ENCODE results near the gene PMS1. TPM values are rescaled to one million over a fixed set of nuclear protein-coding genes. Genes with fewer than 3 reads are reported as not detected.
A peak's percentile ranks its signal among the peaks of the same experiment; 100 is the strongest.
"Not testable (repeated sequence)": the region's sequence is repeated elsewhere in the genome, so short reads cannot be mapped to it uniquely, and the experiment has no call there.

Gene PMS1
- total RNA-seq, 6 donors from 2014 or later: 6.7 to 27.1 (median 20.0) TPM

DNA sequence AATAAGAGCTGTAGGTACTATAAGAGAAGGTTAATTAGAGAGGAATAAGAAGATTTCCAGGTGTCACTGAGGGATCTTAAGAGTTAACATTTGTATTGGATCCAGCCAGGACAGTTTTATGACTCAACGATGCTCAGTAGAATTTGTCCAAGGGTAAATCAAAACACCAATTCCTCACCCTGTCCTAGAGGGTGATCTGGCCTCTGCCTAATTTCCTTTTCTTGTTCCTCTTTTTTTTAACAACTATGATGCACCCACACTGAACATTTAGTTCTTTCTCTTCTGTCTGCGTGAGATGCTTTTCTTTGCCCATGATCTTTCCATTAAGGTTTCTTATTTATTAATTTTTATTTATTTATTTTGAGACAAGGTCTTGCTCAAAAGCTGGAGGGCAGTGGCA, 92.0 kb downstream of the PMS1 start:
- DNase-seq (no peak), ATAC-seq (ENCODE audit: low FRiP score in 2 of 2) (peak in 1 of 2 donors; percentile 76)
- Histone ChIP-seq H3K4me3 (no peak overlapping the region), H3K27ac (no peak overlapping the region), H3K36me3 (peaks cover 0 to 7% (median 4%) of the 10 kb centered on the region in 4 donors), H3K27me3 (no peaks in the 10 kb centered on the region), H3K9me3 (no peaks in the 10 kb centered on the region), H3K4me1 (no peaks in the 10 kb centered on the region)
- WGBS, 2 donors: 59 to 62% methylated on average over 2 of the region's 2 CpGs
- TF ChIP-seq POLR2AphosphoS5 (IDR thresholded peaks at IDR 0.05) (no peak), EP300 (IDR thresholded peaks at IDR 0.05) (no peak)
- TF ChIP-seq, protein P1, sequence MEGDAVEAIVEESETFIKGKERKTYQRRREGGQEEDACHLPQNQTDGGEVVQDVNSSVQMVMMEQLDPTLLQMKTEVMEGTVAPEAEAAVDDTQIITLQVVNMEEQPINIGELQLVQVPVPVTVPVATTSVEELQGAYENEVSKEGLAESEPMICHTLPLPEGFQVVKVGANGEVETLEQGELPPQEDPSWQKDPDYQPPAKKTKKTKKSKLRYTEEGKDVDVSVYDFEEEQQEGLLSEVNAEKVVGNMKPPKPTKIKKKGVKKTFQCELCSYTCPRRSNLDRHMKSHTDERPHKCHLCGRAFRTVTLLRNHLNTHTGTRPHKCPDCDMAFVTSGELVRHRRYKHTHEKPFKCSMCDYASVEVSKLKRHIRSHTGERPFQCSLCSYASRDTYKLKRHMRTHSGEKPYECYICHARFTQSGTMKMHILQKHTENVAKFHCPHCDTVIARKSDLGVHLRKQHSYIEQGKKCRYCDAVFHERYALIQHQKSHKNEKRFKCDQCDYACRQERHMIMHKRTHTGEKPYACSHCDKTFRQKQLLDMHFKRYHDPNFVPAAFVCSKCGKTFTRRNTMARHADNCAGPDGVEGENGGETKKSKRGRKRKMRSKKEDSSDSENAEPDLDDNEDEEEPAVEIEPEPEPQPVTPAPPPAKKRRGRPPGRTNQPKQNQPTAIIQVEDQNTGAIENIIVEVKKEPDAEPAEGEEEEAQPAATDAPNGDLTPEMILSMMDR (IDR thresholded peaks at IDR 0.05): no peak

DNA sequence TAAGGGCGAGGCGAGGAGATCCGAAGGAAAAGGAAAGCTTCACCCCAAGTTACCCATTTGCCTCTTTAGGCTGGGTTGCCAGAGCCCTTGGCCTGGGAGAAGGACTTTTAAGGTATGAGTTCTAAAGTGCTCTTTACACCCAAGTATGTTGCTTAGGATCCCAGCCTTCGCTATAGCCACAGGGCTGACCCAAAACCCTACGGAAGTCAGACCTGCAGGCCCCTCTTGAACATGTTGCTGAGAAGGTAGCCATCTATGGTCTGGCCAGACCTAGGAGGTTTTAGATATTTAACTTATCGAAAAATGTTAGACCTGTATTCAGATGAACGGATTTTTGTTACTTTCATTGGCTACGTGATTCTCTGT, 95.4 kb downstream of the PMS1 start:
- TF ChIP-seq POLR2AphosphoS5 (IDR thresholded peaks at IDR 0.05): no peak
- TF ChIP-seq POLR2A (IDR thresholded peaks at IDR 0.05): no peak
- TF ChIP-seq EP300 (IDR thresholded peaks at IDR 0.05): no peak
- TF ChIP-seq, protein P1 (IDR thresholded peaks at IDR 0.05): no peak
- no peaks in the 10 kb centered on the region for H3K9me3 ChIP-seq
- H3K4me1 ChIP-seq: no peaks in the 10 kb centered on the region
- no peaks in the 10 kb centered on the region for H3K27me3 ChIP-seq
- no peak for ATAC-seq (ENCODE audit: low FRiP score in 2 of 2)
- 91 to 94% methylated on average over 7 to 8 of the region's 8 CpGs for WGBS, 2 donors
- DNase-seq: no peak
- no peak overlapping the region for H3K4me3 ChIP-seq
- H3K36me3 ChIP-seq: no peaks in the 10 kb centered on the region
- H3K27ac ChIP-seq: no peak overlapping the region

DNA sequence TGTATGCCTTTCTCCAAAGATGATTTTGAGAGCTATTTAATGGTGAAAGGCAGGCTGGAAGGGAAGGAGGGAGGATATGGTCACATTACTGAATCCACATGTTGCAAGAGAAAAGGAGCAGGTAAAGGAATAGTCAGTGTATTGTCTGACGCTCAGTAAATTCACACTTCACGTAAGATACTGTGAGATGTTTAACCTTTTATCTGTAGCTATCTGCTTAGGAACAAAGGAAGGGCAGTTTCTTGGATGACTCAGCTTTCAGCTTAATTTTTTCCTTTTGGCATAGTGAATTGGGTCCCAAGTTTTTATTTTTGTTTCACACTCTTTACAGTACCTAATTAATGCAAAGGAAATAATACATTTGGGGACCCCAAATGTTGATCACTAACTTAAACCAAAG, 96.2 kb downstream of the PMS1 start:
- DNase-seq: no peak
- no peaks in the 10 kb centered on the region for H3K36me3 ChIP-seq
- 56 to 57% methylated on average over 2 of the region's 2 CpGs for WGBS, 2 donors
- no peaks in the 10 kb centered on the region for H3K4me1 ChIP-seq
- no peaks in the 10 kb centered on the region for H3K27me3 ChIP-seq
- H3K4me3 ChIP-seq: no peak overlapping the region
- no peak for ATAC-seq (ENCODE audit: low FRiP score in 2 of 2)
- no peaks in the 10 kb centered on the region for H3K9me3 ChIP-seq
- TF ChIP-seq, protein P1 (IDR thresholded peaks at IDR 0.05): no peak
- no peak for TF ChIP-seq EP300 (IDR thresholded peaks at IDR 0.05)
- TF ChIP-seq POLR2AphosphoS5 (IDR thresholded peaks at IDR 0.05): no peak
- no peak for TF ChIP-seq POLR2A (IDR thresholded peaks at IDR 0.05)
- no peak overlapping the region for H3K27ac ChIP-seq

DNA sequence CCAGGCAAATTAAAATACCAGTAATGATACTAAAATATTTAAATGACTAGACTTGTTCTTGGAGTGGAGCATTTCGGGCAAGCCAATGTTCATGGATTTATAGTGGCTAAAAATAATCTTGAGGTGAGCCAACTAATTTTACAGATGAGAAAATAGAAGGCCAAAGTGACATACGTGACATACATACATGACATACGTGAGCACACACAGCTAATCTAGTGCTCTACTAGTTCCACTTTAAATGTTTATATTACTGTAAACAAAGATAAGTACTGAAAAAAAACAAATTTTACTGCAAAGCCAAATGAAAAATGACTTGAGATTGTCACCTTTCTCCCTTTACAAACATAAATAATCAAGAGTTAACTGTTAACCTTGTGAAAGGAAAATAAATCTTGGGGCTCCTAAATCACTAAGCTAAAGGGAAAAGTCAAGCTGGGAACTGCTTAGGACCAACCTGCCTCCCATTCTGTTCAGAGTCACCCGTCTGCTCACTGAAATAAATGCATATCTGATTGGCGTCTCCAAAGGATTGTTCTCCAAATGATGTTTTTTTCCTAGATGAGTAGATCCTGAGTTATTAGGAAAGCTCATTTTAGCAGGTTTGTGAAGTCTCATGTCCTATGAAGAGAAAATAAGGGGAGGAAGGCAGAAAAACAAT, 96.7 kb downstream of the PMS1 start:
- H3K4me3 ChIP-seq: no peak overlapping the region
- 62 to 77% methylated on average over 5 of the region's 5 CpGs for WGBS, 2 donors
- TF ChIP-seq POLR2A (IDR thresholded peaks at IDR 0.05) (no peak), EP300 (IDR thresholded peaks at IDR 0.05) (no peak)
- H3K4me1 ChIP-seq: no peaks in the 10 kb centered on the region
- no peaks in the 10 kb centered on the region for H3K36me3 ChIP-seq
- H3K9me3 ChIP-seq: no peaks in the 10 kb centered on the region
- DNase-seq: no peak
- no peak overlapping the region for H3K27ac ChIP-seq
- H3K27me3 ChIP-seq: no peaks in the 10 kb centered on the region
- no peak for ATAC-seq (ENCODE audit: low FRiP score in 2 of 2)

DNA sequence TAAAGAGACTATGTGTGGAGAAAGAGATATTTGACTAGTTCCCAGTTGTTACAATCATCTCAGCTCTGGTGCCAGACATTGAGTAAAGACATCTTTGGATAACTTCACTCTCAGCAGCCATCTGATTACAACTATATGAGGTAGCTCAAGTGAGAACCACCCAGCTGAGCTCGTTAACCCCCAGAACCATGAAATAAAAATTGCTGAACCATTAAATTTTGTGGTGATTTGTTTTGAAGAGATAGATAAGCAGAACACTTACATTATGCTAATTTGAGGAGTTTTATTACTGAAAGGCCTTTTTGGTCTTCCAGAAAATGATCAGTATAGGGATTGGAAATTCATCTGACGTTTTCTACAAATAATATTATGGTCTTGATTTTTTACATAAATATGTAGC, 101.1 kb downstream of the PMS1 start:
- no peak for ATAC-seq (ENCODE audit: low FRiP score in 2 of 2)
- TF ChIP-seq POLR2A (IDR thresholded peaks at IDR 0.05) (no peak), EP300 (IDR thresholded peaks at IDR 0.05) (no peak), POLR2AphosphoS5 (IDR thresholded peaks at IDR 0.05) (no peak)
- TF ChIP-seq, protein P1 (IDR thresholded peaks at IDR 0.05): no peak
- Histone ChIP-seq H3K4me3 (no peak overlapping the region), H3K36me3 (no peaks in the 10 kb centered on the region), H3K9me3 (no peaks in the 10 kb centered on the region), H3K27ac (no peak overlapping the region), H3K27me3 (no peaks in the 10 kb centered on the region), H3K4me1 (no peaks in the 10 kb centered on the region)
- no peak for DNase-seq
- 74 to 85% methylated on average over 2 of the region's 2 CpGs for WGBS, 2 donors

DNA sequence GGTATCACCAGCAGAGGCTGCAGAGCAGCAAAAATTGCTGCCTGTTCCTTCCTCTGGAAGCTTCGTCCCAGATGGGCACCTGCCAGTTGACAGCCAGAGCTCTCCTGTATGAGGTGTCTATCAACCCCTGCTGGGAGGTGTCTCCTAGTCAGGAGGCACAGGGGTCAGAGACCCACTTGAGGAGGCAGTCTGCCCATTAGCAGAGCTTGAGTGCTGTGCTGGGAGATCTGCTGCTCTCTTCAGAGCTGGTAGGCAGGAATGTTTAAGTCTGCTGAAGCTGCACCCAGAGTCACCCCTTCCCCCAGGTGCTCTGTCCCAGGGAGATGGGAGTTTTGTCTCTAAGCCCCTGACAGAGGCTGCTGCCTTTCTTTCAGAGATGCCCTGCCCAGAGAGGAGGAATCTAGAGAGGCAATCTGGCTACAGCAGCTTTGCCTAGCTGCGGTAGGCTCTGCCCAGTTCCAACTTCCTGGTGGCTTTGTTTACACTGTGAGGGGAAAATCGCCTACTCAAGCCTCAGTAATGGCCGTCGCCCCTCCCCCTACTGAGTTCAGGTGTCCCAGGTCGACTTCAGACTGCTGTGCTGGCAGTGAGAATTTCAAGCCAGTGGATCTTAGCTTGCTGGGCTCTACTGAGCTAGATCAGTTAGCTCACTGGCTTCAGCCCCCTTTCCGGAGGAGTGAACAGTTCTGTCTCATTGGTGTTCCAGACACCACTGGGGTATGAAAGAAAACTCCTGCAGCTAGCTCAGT, 108.5 kb downstream of the PMS1 start:
- not testable (repeated sequence) for ATAC-seq (ENCODE audit: low FRiP score in 2 of 2); H3K4me1 ChIP-seq; H3K36me3 ChIP-seq; H3K9me3 ChIP-seq; H3K27ac ChIP-seq; H3K4me3 ChIP-seq; H3K27me3 ChIP-seq
- DNase-seq: peak in 1 of 2 donors; percentile 24
- 66 to 100% methylated on average over 1 to 7 of the region's 7 CpGs for WGBS, 2 donors

Data from upper lobe of left lung (tissue), 6 donors.